Measurements from ENCODE around the gene SPTBN1. TPM values are rescaled to one million over a fixed set of nuclear protein-coding genes. Genes with fewer than 3 reads are reported as not detected.
A peak's percentile ranks its signal among the peaks of the same experiment; 100 is the strongest.

The SPTBN1 gene
- total and polyA plus RNA-seq, 2 of the 13 experiments (the other 11 are each of a cell fraction or from before 2014, with no cell fraction given), result 123 to 299 TPM

- no peak for TF ChIP-seq HMGXB3 (CRISPR knock-in tag; IDR thresholded peaks at IDR 0.05; ENCODE audit: borderline replicate concordance)
- TF ChIP-seq FOXO4 (CRISPR knock-in tag; conservative IDR thresholded peaks at IDR 0.05), result no peak
- no peak for TF ChIP-seq DDIT3 (CRISPR knock-in tag; IDR thresholded peaks at IDR 0.05)
- TF ChIP-seq ZNF124 (CRISPR knock-in tag; IDR thresholded peaks at IDR 0.05), result no peak; the same call in none of the 2 replicates
- TF ChIP-seq ZNF772 (CRISPR knock-in tag; IDR thresholded peaks at IDR 0.05), result peak; percentile 38
- TF ChIP-seq ZNF567 (CRISPR knock-in tag; IDR thresholded peaks at IDR 0.05; ENCODE audit: borderline replicate concordance), result peak; percentile 72; the same call in 1 of the 2 replicates
- no peak for TF ChIP-seq ZBTB21 (CRISPR knock-in tag; IDR thresholded peaks at IDR 0.05)
- no peak for TF ChIP-seq ZNF773 (CRISPR knock-in tag; IDR thresholded peaks at IDR 0.05; ENCODE audit: borderline replicate concordance)
- no peak for TF ChIP-seq TBL1XR1 (IDR thresholded peaks at IDR 0.05; ENCODE audit: borderline replicate concordance, low read length, partially characterized antibody)
- peak; percentile 72 for TF ChIP-seq POLR2G (IDR thresholded peaks at IDR 0.05; ENCODE audit: low read depth, low read length)
- peak; percentile 18; the same call in 1 of the 2 replicates for TF ChIP-seq SSRP1 (CRISPR knock-in tag; IDR thresholded peaks at IDR 0.05)
- no peak for TF ChIP-seq ZNF674 (CRISPR knock-in tag; IDR thresholded peaks at IDR 0.05; ENCODE audit: low read depth)
- TF ChIP-seq ZNF672 (CRISPR knock-in tag; IDR thresholded peaks at IDR 0.05), result no peak
- peak; percentile 67 for TF ChIP-seq PHF20 (CRISPR knock-in tag; IDR thresholded peaks at IDR 0.05)
- TF ChIP-seq HCFC1 (IDR thresholded peaks at IDR 0.05; ENCODE audit: low read depth, low read length), result no peak
- peak; percentile 91; the same call in 1 of the 2 replicates for TF ChIP-seq ZNF800 (CRISPR knock-in tag; IDR thresholded peaks at IDR 0.05)
- peak; percentile 88; the same call in 1 of the 2 replicates for TF ChIP-seq BRD4 (CRISPR knock-in tag; IDR thresholded peaks at IDR 0.05)
- no peak for TF ChIP-seq ZNF703 (CRISPR knock-in tag; IDR thresholded peaks at IDR 0.05; ENCODE audit: borderline replicate concordance)
- TF ChIP-seq TOE1 (CRISPR knock-in tag; IDR thresholded peaks at IDR 0.05), result no peak
- TF ChIP-seq ZNF556 (CRISPR knock-in tag; IDR thresholded peaks at IDR 0.05; ENCODE audit: borderline replicate concordance), result peak; percentile 89; the same call in 1 of the 2 replicates
- peak; percentile 87 for TF ChIP-seq ZBTB38 (CRISPR knock-in tag; IDR thresholded peaks at IDR 0.05)
These were observed 101.6 kb downstream of the SPTBN1 start (continued) for GRCh38 chr2:54557601-54558187.
